ENCODE results near the gene METTL16.

GRCh38 chr17:2383628-2384167 lies 128.0 kb downstream of the METTL16 start:
- TF ChIP-seq CTCF (optimal IDR thresholded peaks at IDR 0.05 in 1 of 3, IDR thresholded peaks at IDR 0.05 in 1 of 3, conservative IDR thresholded peaks at IDR 0.05 in 1 of 3; ENCODE audit: extremely low read depth in 1 of 3, insufficient read depth in 2 of 3, low read length in 3 of 3) (no peak), EZH2 (IDR thresholded peaks at IDR 0.05; ENCODE audit: low read length) (no peak)
